ENCODE results near the gene FTHL17. TPM values are rescaled to one million over a fixed set of nuclear protein-coding genes. Genes with fewer than 3 reads are reported as not detected.

FTHL17 gene
- total and polyA plus RNA-seq, 2 donors (not counting 1 experiment from before 2014, with no cell fraction given): not detected

- H3K4me1 ChIP-seq (ENCODE audit: control insufficient read depth in 2 of 2, insufficient read depth in 2 of 2, low read length in 2 of 2): no peaks in the 10 kb centered on the region
- TF ChIP-seq CTCF (IDR thresholded peaks at IDR 0.05) (no peak), EZH2 (IDR thresholded peaks at IDR 0.05; ENCODE audit: borderline replicate concordance, insufficient read depth, low read depth, low read length, poor library complexity, severe bottlenecking) (no peak)
- no peaks in the 10 kb centered on the region for H4K20me1 ChIP-seq (ENCODE audit: control insufficient read depth, insufficient read depth, low read length, poor library complexity, severe bottlenecking)
- H3K36me3 ChIP-seq (replicated peaks in 1 of 2; ENCODE audit: control extremely low read depth in 1 of 2, control insufficient read depth in 1 of 2, extremely low read depth in 1 of 2, insufficient read depth in 2 of 2, low read length in 1 of 2): no peaks in the 10 kb centered on the region
- ATAC-seq (ENCODE audit: low read depth) (no peak), DNase-seq (no peak)
- no peak overlapping the region for H3K9ac ChIP-seq (ENCODE audit: low read length)
- H3K4me1 Mint-ChIP-seq: no peaks in the 10 kb centered on the region
- peaks cover 20% of the 10 kb centered on the region for H3K27me3 Mint-ChIP-seq
- no peaks in the 10 kb centered on the region for H3K79me2 ChIP-seq (ENCODE audit: control insufficient read depth, insufficient read depth, low read length)
- POLR2A ChIA-PET: no interaction called here
- no peak overlapping the region for H3K4me3 ChIP-seq (ENCODE audit: control extremely low read depth in 1 of 5, extremely low read depth in 1 of 5, insufficient read depth in 1 of 5, low read depth in 2 of 5, low read length in 4 of 5)
- CTCF ChIA-PET: interaction anchor here (1.4 kb wide), 1 partner anchor 10 kb away, joined by 4 read pairs; no protein-coding TSS in a partner anchor
- no peak overlapping the region for H3K27ac Mint-ChIP-seq
- no peak overlapping the region for H3K4me2 ChIP-seq (replicated peaks; ENCODE audit: low read depth, low read length, poor library complexity, severe bottlenecking)
- no peak overlapping the region for H3K27ac ChIP-seq (ENCODE audit: low read length in 2 of 2)
- intact Hi-C loops (cut with micrococcal nuclease): no loop called here
- no peak overlapping the region for H3K4me3 Mint-ChIP-seq
- no peak overlapping the region for H2AFZ ChIP-seq (ENCODE audit: insufficient read depth, low read depth, low read length, poor library complexity, severe bottlenecking)
- peaks cover 0 to 2% (median 0%) of the 10 kb centered on the region in 4 experiments for H3K27me3 ChIP-seq (replicated peaks in 1 of 4; ENCODE audit: control extremely low read depth in 1 of 4, control insufficient read depth in 3 of 4, insufficient read depth in 4 of 4, low read length in 3 of 4)
- no peaks in the 10 kb centered on the region for H3K9me3 Mint-ChIP-seq (ENCODE audit: insufficient read depth)
- no CpG with 5 or more reads among the region's 1 CpG for WGBS (ENCODE audit: insufficient coverage)
- H3K9me3 ChIP-seq (ENCODE audit: control extremely low read depth in 1 of 3, control insufficient read depth in 2 of 3, insufficient read depth in 1 of 3, low read length in 2 of 3): no peaks in the 10 kb centered on the region
Observed at GRCh38 chrX:31024866-31025265, 47.0 kb downstream of the FTHL17 start.

GRCh38 chrX:31021537-31021936 lies 50.3 kb downstream of the FTHL17 start:
- DNase-seq (no peak), ATAC-seq (ENCODE audit: low read depth) (no peak)
- Histone ChIP-seq H3K79me2 (ENCODE audit: control insufficient read depth, insufficient read depth, low read length) (no peaks in the 10 kb centered on the region), H3K4me2 (replicated peaks; ENCODE audit: low read depth, low read length, poor library complexity, severe bottlenecking) (no peak overlapping the region), H3K4me1 (ENCODE audit: control insufficient read depth in 2 of 2, insufficient read depth in 2 of 2, low read length in 2 of 2) (no peaks in the 10 kb centered on the region), H3K27ac (ENCODE audit: low read length in 2 of 2) (no peak overlapping the region), H3K36me3 (replicated peaks in 1 of 2; ENCODE audit: control extremely low read depth in 1 of 2, control insufficient read depth in 1 of 2, extremely low read depth in 1 of 2, insufficient read depth in 2 of 2, low read length in 1 of 2) (no peaks in the 10 kb centered on the region), H2AFZ (ENCODE audit: insufficient read depth, low read depth, low read length, poor library complexity, severe bottlenecking) (no peak overlapping the region), H3K9me3 (ENCODE audit: control extremely low read depth in 1 of 3, control insufficient read depth in 2 of 3, insufficient read depth in 1 of 3, low read length in 2 of 3) (no peaks in the 10 kb centered on the region), H3K27me3 (replicated peaks in 1 of 4; ENCODE audit: control extremely low read depth in 1 of 4, control insufficient read depth in 3 of 4, insufficient read depth in 4 of 4, low read length in 3 of 4) (no peaks in the 10 kb centered on the region), H3K9ac (ENCODE audit: low read length) (no peak overlapping the region), H4K20me1 (ENCODE audit: control insufficient read depth, insufficient read depth, low read length, poor library complexity, severe bottlenecking) (no peaks in the 10 kb centered on the region), H3K4me3 (ENCODE audit: control extremely low read depth in 1 of 5, extremely low read depth in 1 of 5, insufficient read depth in 1 of 5, low read depth in 2 of 5, low read length in 4 of 5) (no peak overlapping the region)
- ChIA-PET CTCF (no interaction called here), POLR2A (no interaction called here)
- Mint-ChIP-seq H3K4me3 (no peak overlapping the region), H3K4me1 (no peaks in the 10 kb centered on the region), H3K27me3 (peaks cover 9% of the 10 kb centered on the region), H3K9me3 (ENCODE audit: insufficient read depth) (no peaks in the 10 kb centered on the region), H3K27ac (no peak overlapping the region)
- intact Hi-C loops (cut with micrococcal nuclease): no loop called here
- no peak for TF ChIP-seq CTCF (IDR thresholded peaks at IDR 0.05)
- no peak for TF ChIP-seq EZH2 (IDR thresholded peaks at IDR 0.05; ENCODE audit: borderline replicate concordance, insufficient read depth, low read depth, low read length, poor library complexity, severe bottlenecking)
- WGBS (ENCODE audit: insufficient coverage): no CpG with 5 or more reads among the region's 2 CpGs

Other genes with a start within 250 kb of the FTHL17 start
- 24.4 and 26.5 TPM in 2 replicates for gene TAB3, start 182.8 kb downstream of the FTHL17 start, total RNA-seq
- 11.4 and 16.3 TPM in 2 replicates for gene TAB3, start 182.8 kb downstream of the FTHL17 start, polyA plus RNA-seq

All from B cell (primary cell).